Adrenal gland (tissue), 12 donors: ENCODE data around the gene USP3. TPM values are rescaled to one million over a fixed set of nuclear protein-coding genes. Genes with fewer than 3 reads are reported as not detected.

ENCODE experiments used
- DNase-seq, 7 donors: peaks; one replicate each; pipeline ENCODE4 v3.0.0-alpha.2; 2019 to 2020
- H3K27ac ChIP-seq, 5 donors: fragments of 200-600 bp; sonication (generic) in 4 of 5; 1 replicate in 3 of 5; 2 replicates in 2 of 5; pipeline versions ENCODE4 v1.5.1 to v1.8.0; 2016 to 2020; ENCODE audit warnings: mild to moderate bottlenecking in 1 of 5
- H3K27me3 ChIP-seq: fragments of 200-600 bp; 2 replicates; pipeline ENCODE4 v1.8.0; 2021
- H3K36me3 ChIP-seq, 2 donors: fragments of 200-600 bp; replicated peaks in 1 of 2; 1 replicate in 1 of 2; 2 replicates in 1 of 2; pipeline versions ENCODE4 v1.5.1 to v1.8.0; 2018 to 2022
- H3K4me1 ChIP-seq, 2 donors: fragments of 200-600 bp; replicated peaks in 1 of 2; 1 replicate in 1 of 2; 2 replicates in 1 of 2; pipeline versions ENCODE4 v1.5.1 to v1.8.0; 2018 to 2021
- H3K4me3 ChIP-seq, 4 donors: fragments of 200-600 bp; sonication (generic) in 3 of 4; one replicate each; pipeline ENCODE4 v1.5.1; 2016 to 2018
- H3K9me3 ChIP-seq, 3 donors: fragments of 200-600 bp; sonication (generic) in 1 of 3; replicated peaks in 1 of 3; 1 replicate in 2 of 3; 2 replicates in 1 of 3; pipeline versions ENCODE4 v1.5.1 to v1.8.0; 2016 to 2021
- CTCF ChIP-seq, 6 experiments: fragments of 450-650 bp in 4 of 6; fragments of 200-600 bp in 2 of 6; sonication (generic) in 1 of 6; IDR thresholded peaks; 1 replicate in 5 of 6; 2 replicates in 1 of 6; pipeline versions ENCODE4 v1.5.1 to v1.8.0; 2016 to 2021; ENCODE audit warnings: antibody characterized with exemption in 6 of 6, mild to moderate bottlenecking in 2 of 6, moderate library complexity in 1 of 6
- POLR2A ChIP-seq, 2 donors: fragments of 450-650 bp; IDR thresholded peaks; one replicate each; pipeline ENCODE4 v1.6.1; 2017; ENCODE audit warnings: antibody characterized with exemption in 2 of 2, mild to moderate bottlenecking in 2 of 2, moderate library complexity in 1 of 2
- WGBS, 4 donors: extraction: QIAGEN DNeasy Blood & Tissue Kit in 2 of 4; methylation state at CpG; one replicate each; pipeline versions ENCODE4 v1.1.5 to v1.1.7; 2013 to 2017; 5-methylcytosine and 5-hydroxymethylcytosine counted together
- intact Hi-C, 2 donors: fragments of 100-400 bp; cut with DNase I; formaldehyde crosslinking; loops; one replicate each; pipeline versions ENCODE4 v1.14.1 to v1.15.0; 2022 to 2023
- polyA plus RNA-seq, 3 donors: library from polyadenylated mRNA; stranded (reverse); fragments of 200-250 nt in 2 of 3; fragments of 350-450 nt in 1 of 3; fragmentation: Illumina TruSeq in 1 of 3; extraction: RNeasy Lipid Tissue Mini Kit (QIAGEN cat#74804) in 1 of 3; gene quantifications; one replicate each; pipeline ENCODE4 v1.2.3, GENCODE V29; 2013 to 2014
- total RNA-seq, 9 donors: library from RNA; depleted of rRNA in 4 of 9; stranded (reverse); fragments of >200 nt in 4 of 9; fragments of 120-200 nt in 1 of 9; fragmentation: NEBNext Ultra II Directional in 1 of 9; extraction: Animal tissue kit (Norgen Biotek cat#: 25700) in 1 of 9; gene quantifications; one replicate each; pipeline versions ENCODE4 v1.1.0 to v1.2.4, GENCODE V29; 2013 to 2023
- donor health status: healthy with polysubstance abuse.
- donor health status: Bipolar disorder and iron deficiency.
- donor health status: DM: yes; HTN: yes; CAD: no.
- donor health status: DM: no; HTN: no; CAD: no.
- donor health status: DM: no; HTN: no; CAD: no.
- donor health status: DM: yes; HTN: yes; CAD: no.

Gene USP3
- total and polyA plus RNA-seq, 12 donors = 23.0 to 55.0 (median 35.5) TPM

DNA sequence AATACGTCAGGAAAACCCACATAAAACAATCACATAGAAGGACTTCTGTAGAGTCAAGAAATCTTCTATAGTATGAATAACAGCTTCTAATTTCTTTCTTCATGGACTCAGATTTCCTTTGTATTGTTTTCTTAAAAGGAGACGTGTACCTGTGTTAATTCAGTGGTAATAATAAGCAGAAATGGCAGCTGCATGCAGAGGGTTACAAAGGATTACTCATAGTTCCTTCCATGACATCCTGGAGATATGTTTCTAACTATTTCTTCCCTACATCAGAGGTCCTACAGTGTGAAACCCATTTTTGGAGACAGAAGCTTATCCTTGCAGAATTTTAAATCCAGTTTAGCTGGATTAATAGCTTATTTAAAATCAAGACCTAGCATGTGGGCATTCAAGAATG is 128.9 kb downstream of the USP3 start:
- 88 to 92% (median 89%) methylated on average over 2 of the region's 2 CpGs for WGBS, 4 donors
- intact Hi-C loops = no loop called here
- TF ChIP-seq POLR2A (IDR thresholded peaks at IDR 0.05) = no peak
- no peak for TF ChIP-seq CTCF (IDR thresholded peaks at IDR 0.05)
- H3K27me3 ChIP-seq = no peaks in the 10 kb centered on the region
- no peaks in the 10 kb centered on the region for H3K9me3 ChIP-seq
- peaks cover 0 to 88% of the 10 kb centered on the region in 2 donors for H3K36me3 ChIP-seq
- DNase-seq = no peak
- H3K4me1 ChIP-seq = no peaks in the 10 kb centered on the region
- H3K4me3 ChIP-seq = no peak overlapping the region
- no peak overlapping the region for H3K27ac ChIP-seq

- intact Hi-C loops = no loop called here
- Histone ChIP-seq H3K4me1 (no peaks in the 10 kb centered on the region), H3K36me3 (peaks cover 0 to 89% of the 10 kb centered on the region in 2 donors), H3K9me3 (no peaks in the 10 kb centered on the region), H3K4me3 (no peak overlapping the region), H3K27ac (no peak overlapping the region), H3K27me3 (no peaks in the 10 kb centered on the region)
- 86 to 97% (median 89%) methylated on average over 1 of the region's 1 CpG for WGBS, 4 donors
- no peak for DNase-seq
- no peak for TF ChIP-seq CTCF (IDR thresholded peaks at IDR 0.05)
These were observed 129.8 kb downstream of the USP3 start for GRCh38 chr15:63634154-63634553.

DNA sequence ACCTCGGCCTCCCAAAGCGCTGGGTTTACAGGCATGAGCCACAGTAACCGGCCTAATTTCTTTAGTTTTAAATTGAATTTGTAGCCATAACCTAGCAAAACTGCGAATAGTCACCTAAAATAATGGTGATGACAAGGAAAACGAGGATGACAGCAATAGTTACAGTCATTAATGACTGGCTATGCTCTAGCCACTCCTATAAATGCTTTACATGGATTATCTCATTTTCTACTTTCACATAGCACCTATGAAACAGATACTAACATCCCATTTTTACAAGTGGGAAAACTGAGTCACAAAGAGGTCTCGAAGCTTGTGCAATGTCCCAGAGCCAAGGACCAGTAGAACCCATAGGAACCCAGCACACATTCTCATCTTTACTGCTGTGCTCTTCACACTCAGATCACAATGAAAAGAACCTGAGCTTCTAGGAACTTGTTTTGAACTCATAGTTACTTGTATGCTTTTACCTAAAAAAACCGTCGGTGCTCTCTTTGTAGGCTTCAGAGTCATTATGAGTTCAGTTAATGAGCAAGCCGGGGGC is 132.2 kb downstream of the USP3 start:
- 97% methylated on average over 9 of the region's 9 CpGs for WGBS, 4 donors
- intact Hi-C loops = no loop called here
- Histone ChIP-seq H3K9me3 (no peaks in the 10 kb centered on the region), H3K27ac (no peak overlapping the region), H3K4me3 (no peak overlapping the region), H3K36me3 (peaks cover 0 to 97% of the 10 kb centered on the region in 2 donors), H3K4me1 (no peaks in the 10 kb centered on the region), H3K27me3 (no peaks in the 10 kb centered on the region)
- TF ChIP-seq CTCF (IDR thresholded peaks at IDR 0.05) = no peak
- TF ChIP-seq POLR2A (IDR thresholded peaks at IDR 0.05) = no peak
- no peak for DNase-seq

GRCh38 chr15:63638839-63639238 is 134.4 kb downstream of the USP3 start:
- peaks cover 0 to 96% of the 10 kb centered on the region in 2 donors for H3K36me3 ChIP-seq
- no peak overlapping the region for H3K27ac ChIP-seq
- TF ChIP-seq CTCF (IDR thresholded peaks at IDR 0.05) = no peak
- no peaks in the 10 kb centered on the region for H3K9me3 ChIP-seq
- intact Hi-C loops = no loop called here
- no peak for DNase-seq
- 87 to 100% (median 95%) methylated on average over 1 of the region's 1 CpG for WGBS, 4 donors
- no peaks in the 10 kb centered on the region for H3K4me1 ChIP-seq
- H3K27me3 ChIP-seq = no peaks in the 10 kb centered on the region
- no peak overlapping the region for H3K4me3 ChIP-seq
